ENCODE results near the gene CPTP. TPM values are rescaled to one million over a fixed set of nuclear protein-coding genes. Genes with fewer than 3 reads are reported as not detected.

CPTP gene
- total RNA-seq, 6 experiments from 2014 or later: 24.6 to 31.5 (median 26.6) TPM

DNA sequence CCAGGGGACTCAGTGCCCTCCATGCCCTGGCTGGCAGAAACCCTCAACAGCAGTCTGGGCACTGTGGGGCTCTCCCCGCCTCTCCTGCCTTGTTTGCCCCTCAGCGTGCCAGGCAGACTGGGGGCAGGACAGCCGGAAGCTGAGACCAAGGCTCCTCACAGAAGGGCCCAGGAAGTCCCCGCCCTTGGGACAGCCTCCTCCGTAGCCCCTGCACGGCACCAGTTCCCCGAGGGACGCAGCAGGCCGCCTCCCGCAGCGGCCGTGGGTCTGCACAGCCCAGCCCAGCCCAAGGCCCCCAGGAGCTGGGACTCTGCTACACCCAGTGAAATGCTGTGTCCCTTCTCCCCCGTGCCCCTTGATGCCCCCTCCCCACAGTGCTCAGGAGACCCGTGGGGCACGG is 3.7 kb downstream of the CPTP start:
- Mint-ChIP-seq H3K27ac (no peak overlapping the region), H3K9me3 (peaks cover 6% of the 10 kb centered on the region), H3K27me3 (ENCODE audit: insufficient read depth) (peaks cover 32% of the 10 kb centered on the region), H3K4me3 (no peak overlapping the region), H3K4me1 (ENCODE audit: low read depth) (peaks cover 16% of the 10 kb centered on the region), H3K36me3 (ENCODE audit: low read depth) (peaks cover 8% of the 10 kb centered on the region)
- no peak for DNase-seq
- TF ChIP-seq, protein P1, sequence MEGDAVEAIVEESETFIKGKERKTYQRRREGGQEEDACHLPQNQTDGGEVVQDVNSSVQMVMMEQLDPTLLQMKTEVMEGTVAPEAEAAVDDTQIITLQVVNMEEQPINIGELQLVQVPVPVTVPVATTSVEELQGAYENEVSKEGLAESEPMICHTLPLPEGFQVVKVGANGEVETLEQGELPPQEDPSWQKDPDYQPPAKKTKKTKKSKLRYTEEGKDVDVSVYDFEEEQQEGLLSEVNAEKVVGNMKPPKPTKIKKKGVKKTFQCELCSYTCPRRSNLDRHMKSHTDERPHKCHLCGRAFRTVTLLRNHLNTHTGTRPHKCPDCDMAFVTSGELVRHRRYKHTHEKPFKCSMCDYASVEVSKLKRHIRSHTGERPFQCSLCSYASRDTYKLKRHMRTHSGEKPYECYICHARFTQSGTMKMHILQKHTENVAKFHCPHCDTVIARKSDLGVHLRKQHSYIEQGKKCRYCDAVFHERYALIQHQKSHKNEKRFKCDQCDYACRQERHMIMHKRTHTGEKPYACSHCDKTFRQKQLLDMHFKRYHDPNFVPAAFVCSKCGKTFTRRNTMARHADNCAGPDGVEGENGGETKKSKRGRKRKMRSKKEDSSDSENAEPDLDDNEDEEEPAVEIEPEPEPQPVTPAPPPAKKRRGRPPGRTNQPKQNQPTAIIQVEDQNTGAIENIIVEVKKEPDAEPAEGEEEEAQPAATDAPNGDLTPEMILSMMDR (IDR thresholded peaks at IDR 0.05): no peak

DNA sequence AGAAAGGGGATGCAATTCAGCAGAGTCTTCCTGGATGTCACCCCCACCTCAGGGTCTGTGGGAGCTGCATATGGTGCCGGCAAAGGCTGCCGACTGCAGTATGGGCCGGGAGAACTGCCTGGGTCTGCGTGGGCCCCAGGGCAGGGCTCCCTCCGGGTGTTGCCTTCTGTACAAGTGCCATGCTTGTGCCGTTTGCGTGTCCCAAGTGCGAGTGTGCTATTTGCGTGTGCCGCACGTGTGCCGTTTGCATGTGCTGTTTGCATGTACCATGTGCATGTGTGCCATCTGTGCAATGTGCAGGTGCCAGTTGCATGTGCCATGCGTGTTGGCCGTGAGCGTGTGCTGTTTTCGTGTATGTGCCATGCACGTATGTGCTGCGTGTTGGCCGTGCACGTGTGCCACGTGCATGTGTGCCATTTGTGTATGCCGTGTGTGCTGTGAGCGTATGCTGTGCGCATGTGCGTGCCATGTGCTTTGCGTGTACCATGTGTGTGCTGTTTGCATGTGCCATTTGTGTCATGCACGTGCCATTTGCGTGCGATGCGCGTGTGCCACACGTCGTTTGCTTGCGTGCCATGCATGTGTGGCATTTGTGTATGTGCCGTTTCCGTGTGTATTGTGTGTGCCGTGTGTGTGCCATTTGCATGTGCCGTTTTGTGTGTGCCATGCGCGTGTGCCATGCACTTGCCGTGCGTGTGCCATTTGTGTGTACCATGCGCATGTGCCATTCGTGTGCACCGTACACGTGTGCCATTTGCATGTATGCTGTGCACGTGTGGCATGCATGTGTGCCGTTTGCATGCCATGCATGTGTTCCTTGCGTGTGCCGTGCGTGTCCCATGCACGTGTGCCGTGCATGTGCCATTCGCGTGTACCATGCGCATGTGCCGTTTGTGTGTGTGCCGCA is 5.0 kb downstream of the CPTP start:
- DNase-seq: no peak
- TF ChIP-seq, protein P1 (IDR thresholded peaks at IDR 0.05): no peak
- Mint-ChIP-seq H3K4me1 (ENCODE audit: low read depth) (peaks cover 10% of the 10 kb centered on the region), H3K27me3 (ENCODE audit: insufficient read depth) (peaks cover 31% of the 10 kb centered on the region), H3K4me3 (peak overlapping the region; percentile 45; the same call in 1 of the 2 replicates), H3K27ac (peak overlapping the region; percentile 77), H3K9me3 (peaks cover 6% of the 10 kb centered on the region), H3K36me3 (ENCODE audit: low read depth) (peaks cover 4% of the 10 kb centered on the region)

DNA sequence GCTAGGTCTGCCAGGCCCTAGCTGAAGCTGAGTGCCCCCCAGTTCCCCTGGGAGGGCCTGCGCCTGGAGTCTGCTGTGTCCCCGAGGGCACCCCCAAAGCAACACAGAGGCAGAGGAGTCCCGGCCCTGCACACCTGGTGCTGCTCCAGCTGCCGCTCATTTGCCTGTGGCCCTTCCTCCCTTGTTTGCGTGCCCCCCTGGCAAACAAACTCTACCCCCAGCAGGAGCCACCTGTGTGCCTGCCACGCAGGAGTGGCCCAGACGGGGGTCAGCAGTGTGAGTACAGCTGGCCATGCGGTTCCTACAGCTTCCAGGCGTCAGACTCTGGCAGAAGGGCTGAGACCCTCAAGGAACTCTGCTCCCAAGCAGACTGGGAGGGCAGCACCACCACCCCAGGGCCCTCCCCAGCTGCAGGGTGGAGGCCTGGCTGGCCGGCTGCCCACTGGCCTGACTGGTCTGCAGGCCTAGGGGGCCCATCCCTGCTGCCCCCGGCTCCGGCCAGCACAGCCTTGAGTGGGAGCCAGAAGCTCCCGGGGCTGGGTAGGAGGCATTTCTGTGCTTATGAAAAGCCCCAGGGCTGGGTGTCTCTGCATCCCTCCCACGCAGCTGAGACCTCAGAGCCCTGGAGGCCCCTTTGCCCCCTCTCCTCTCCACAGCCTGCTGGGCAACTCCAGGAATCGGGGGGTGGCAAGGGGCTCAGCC is 5.9 kb downstream of the CPTP start:
- TF ChIP-seq, protein P1 (IDR thresholded peaks at IDR 0.05): no peak
- H3K4me1 Mint-ChIP-seq (ENCODE audit: low read depth): peaks cover 8% of the 10 kb centered on the region
- H3K36me3 Mint-ChIP-seq (ENCODE audit: low read depth): peaks cover 4% of the 10 kb centered on the region
- peaks cover 6% of the 10 kb centered on the region for H3K9me3 Mint-ChIP-seq
- peaks cover 31% of the 10 kb centered on the region for H3K27me3 Mint-ChIP-seq (ENCODE audit: insufficient read depth)
- no peak for DNase-seq
- H3K27ac Mint-ChIP-seq: peak overlapping the region; percentile 56
- no peak overlapping the region; the same call in 1 of the 2 replicates for H3K4me3 Mint-ChIP-seq

DNA sequence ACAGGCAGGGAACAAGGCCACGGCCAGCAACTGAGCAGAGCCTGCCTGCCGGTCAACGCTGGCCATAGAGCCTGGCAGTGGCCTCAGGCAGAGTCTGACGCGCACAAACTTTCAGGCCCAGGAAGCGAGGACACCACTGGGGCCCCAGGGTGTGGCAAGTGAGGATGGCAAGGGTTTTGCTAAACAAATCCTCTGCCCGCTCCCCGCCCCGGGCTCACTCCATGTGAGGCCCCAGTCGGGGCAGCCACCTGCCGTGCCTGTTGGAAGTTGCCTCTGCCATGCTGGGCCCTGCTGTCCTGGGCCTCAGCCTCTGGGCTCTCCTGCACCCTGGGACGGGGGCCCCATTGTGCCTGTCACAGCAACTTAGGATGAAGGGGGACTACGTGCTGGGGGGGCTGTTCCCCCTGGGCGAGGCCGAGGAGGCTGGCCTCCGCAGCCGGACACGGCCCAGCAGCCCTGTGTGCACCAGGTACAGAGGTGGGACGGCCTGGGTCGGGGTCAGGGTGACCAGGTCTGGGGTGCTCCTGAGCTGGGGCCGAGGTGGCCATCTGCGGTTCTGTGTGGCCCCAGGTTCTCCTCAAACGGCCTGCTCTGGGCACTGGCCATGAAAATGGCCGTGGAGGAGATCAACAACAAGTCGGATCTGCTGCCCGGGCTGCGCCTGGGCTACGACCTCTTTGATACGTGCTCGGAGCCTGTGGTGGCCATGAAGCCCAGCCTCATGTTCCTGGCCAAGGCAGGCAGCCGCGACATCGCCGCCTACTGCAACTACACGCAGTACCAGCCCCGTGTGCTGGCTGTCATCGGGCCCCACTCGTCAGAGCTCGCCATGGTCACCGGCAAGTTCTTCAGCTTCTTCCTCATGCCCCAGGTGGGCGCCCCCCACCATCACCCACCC is 6.7 kb downstream of the CPTP start, which contains the start of gene TAS1R3:
TSS of gene TAS1R3 (plus strand) at position 213 of the 898 bp plus-strand sequence. CDS start at position 279, 66 bp downstream.
- TF ChIP-seq, protein P1 (IDR thresholded peaks at IDR 0.05): no peak
- peaks cover 31% of the 10 kb centered on the region for H3K27me3 Mint-ChIP-seq (ENCODE audit: insufficient read depth)
- DNase-seq: no peak
- H3K4me3 Mint-ChIP-seq: no peak within 1 kb of the TSS; the same call in 1 of the 2 replicates
- H3K27ac Mint-ChIP-seq: peak within 1 kb of the TSS; percentile 77
- peaks cover 4% of the 10 kb centered on the region for H3K36me3 Mint-ChIP-seq (ENCODE audit: low read depth)
- peaks cover 6% of the 10 kb centered on the region for H3K9me3 Mint-ChIP-seq
- peaks cover under 1% of the 10 kb centered on the region; the same call in 1 of the 2 replicates for H3K4me1 Mint-ChIP-seq (ENCODE audit: low read depth)

All from HFFc6 (cell line).